GM19324 (cell line): ENCODE data around the gene AGAP1.
"Not testable (repeated sequence)": the region's sequence is repeated elsewhere in the genome, so short reads cannot be mapped to it uniquely, and the experiment has no call there.

Source experiments
- ATAC-seq: cut with Tn5 transposase; IDR thresholded peaks from one replicate; pipeline ENCODE4 v1.9.1; 2021; ENCODE audit warnings: mild to moderate bottlenecking, moderate library complexity; ENCODE audit not compliant: unreplicated experiment, low FRiP score

The AGAP1 gene

GRCh38 chr2:235746257-235746934 is 252.6 kb downstream of the AGAP1 start:
- peak; percentile 70 for ATAC-seq

- no peak for ATAC-seq
Measured at GRCh38 chr2:235747001-235747785, 253.3 kb downstream of the AGAP1 start.

- no peak for ATAC-seq
Measured at GRCh38 chr2:235747786-235748091, 253.9 kb downstream of the AGAP1 start.

- ATAC-seq = no peak
Measured at GRCh38 chr2:235749121-235749770, 255.4 kb downstream of the AGAP1 start.

GRCh38 chr2:235749771-235750160 is 255.9 kb downstream of the AGAP1 start:
- ATAC-seq = no peak

- ATAC-seq = no peak
Measured at GRCh38 chr2:235752846-235753245, 259.0 kb downstream of the AGAP1 start.

GRCh38 chr2:235754357-235755207 is 260.7 kb downstream of the AGAP1 start:
- no peak for ATAC-seq

GRCh38 chr2:235756491-235756890 is 262.6 kb downstream of the AGAP1 start:
- ATAC-seq = no peak

- ATAC-seq = no peak
Measured at GRCh38 chr2:235757212-235757611, 263.4 kb downstream of the AGAP1 start.

- no peak for ATAC-seq
Measured at GRCh38 chr2:235757640-235758039, 263.8 kb downstream of the AGAP1 start.

GRCh38 chr2:235762832-235763598 is 269.2 kb downstream of the AGAP1 start:
- ATAC-seq = no peak

GRCh38 chr2:235763816-235764215 is 270.0 kb downstream of the AGAP1 start:
- no peak for ATAC-seq

GRCh38 chr2:235764478-235764877 is 270.6 kb downstream of the AGAP1 start:
- ATAC-seq = not testable (repeated sequence)

- ATAC-seq = no peak
Measured at GRCh38 chr2:235765181-235765820, 271.5 kb downstream of the AGAP1 start.

GRCh38 chr2:235766278-235766677 is 272.4 kb downstream of the AGAP1 start:
- no peak for ATAC-seq

GRCh38 chr2:235768606-235769005 is 274.8 kb downstream of the AGAP1 start:
- no peak for ATAC-seq

GRCh38 chr2:235769046-235769445 is 275.2 kb downstream of the AGAP1 start:
- no peak for ATAC-seq

GRCh38 chr2:235770909-235771820 is 277.3 kb downstream of the AGAP1 start:
- no peak for ATAC-seq
